Skeletal muscle satellite cell (primary cell): Measurements from ENCODE around the gene BIK.
A peak's percentile ranks its signal among the peaks of the same experiment; 100 is the strongest.

Experiments used
- H3K27me3 ChIP-seq: 2 replicates; pipeline ENCODE4 v1.7.0; 2013; ENCODE audit warnings: low read length; ENCODE audit not compliant: control insufficient read depth, insufficient read depth
- H3K36me3 ChIP-seq: 2 replicates; pipeline ENCODE4 v1.7.0; 2013; ENCODE audit warnings: mild to moderate bottlenecking, control low read depth, low read length; ENCODE audit not compliant: insufficient read depth
- H3K4me1 ChIP-seq: 2 replicates; pipeline ENCODE4 v1.7.0; 2013; ENCODE audit warnings: low read length; ENCODE audit not compliant: control insufficient read depth, insufficient read depth
- H3K4me2 ChIP-seq: 2 replicates; pipeline ENCODE4 v1.7.0; 2013; ENCODE audit warnings: mild to moderate bottlenecking, low read length
- H3K4me3 ChIP-seq: 2 replicates; pipeline ENCODE4 v1.7.0; 2013; ENCODE audit warnings: low read length
- H3K9ac ChIP-seq: 2 replicates; pipeline ENCODE4 v1.7.0; 2013; ENCODE audit warnings: mild to moderate bottlenecking, low read depth, low read length, moderate library complexity
- H3K9me3 ChIP-seq: replicated peaks from 2 replicates; pipeline ENCODE4 v1.7.0; 2013; ENCODE audit warnings: mild to moderate bottlenecking, control low read depth, low read length

BIK gene

DNA sequence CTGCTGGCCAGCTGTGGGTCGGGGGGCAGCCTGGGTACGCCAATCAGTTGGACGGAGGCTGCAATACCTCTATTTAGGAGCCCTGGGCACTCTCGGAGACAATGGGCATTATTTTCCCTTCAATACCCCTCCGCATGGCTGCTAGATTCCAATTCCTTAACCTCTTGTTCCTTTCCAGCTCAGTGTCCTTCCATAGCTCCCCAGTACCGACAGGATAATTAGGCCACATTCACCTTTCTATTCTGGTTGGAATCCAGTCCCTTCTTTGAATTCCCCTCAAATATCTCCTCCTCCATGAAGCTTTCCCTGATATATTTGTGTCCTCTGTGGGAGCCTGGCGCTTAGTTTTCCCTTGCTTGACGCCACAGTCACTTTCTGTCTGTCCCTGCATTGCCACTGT is 4.2 kb upstream of the BIK start:
- Histone ChIP-seq H3K27me3 (peaks cover 32% of the 10 kb centered on the region), H3K4me2 (no peak overlapping the region), H3K4me1 (peaks cover 11% of the 10 kb centered on the region), H3K9ac (no peak overlapping the region), H3K9me3 (no peaks in the 10 kb centered on the region), H3K36me3 (no peaks in the 10 kb centered on the region), H3K4me3 (no peak overlapping the region)

DNA sequence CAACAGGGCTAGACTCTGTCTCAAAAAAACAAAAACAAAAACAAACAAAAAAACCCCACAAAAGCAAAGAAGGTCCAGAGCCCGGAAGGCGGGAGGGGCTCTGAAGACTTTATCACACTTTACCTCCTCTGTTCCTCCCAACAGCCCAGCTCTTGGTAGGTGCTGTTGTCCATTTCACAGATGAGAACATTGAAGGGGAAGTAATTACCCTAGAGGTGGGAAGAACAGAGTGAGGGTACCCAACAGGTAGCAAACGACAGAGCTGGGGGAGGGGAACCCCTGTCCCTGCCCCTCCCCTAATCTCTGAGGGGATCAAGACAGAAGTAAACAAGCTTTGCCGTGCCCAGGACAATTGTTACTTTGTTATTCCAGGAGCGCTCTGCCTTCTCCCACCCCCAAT is 1.0 kb upstream of the BIK start:
- Histone ChIP-seq H3K4me3 (no peak overlapping the region), H3K9me3 (no peaks in the 10 kb centered on the region), H3K4me1 (peaks cover 13% of the 10 kb centered on the region), H3K4me2 (no peak overlapping the region), H3K36me3 (no peaks in the 10 kb centered on the region), H3K27me3 (peaks cover 55% of the 10 kb centered on the region), H3K9ac (no peak overlapping the region)

DNA sequence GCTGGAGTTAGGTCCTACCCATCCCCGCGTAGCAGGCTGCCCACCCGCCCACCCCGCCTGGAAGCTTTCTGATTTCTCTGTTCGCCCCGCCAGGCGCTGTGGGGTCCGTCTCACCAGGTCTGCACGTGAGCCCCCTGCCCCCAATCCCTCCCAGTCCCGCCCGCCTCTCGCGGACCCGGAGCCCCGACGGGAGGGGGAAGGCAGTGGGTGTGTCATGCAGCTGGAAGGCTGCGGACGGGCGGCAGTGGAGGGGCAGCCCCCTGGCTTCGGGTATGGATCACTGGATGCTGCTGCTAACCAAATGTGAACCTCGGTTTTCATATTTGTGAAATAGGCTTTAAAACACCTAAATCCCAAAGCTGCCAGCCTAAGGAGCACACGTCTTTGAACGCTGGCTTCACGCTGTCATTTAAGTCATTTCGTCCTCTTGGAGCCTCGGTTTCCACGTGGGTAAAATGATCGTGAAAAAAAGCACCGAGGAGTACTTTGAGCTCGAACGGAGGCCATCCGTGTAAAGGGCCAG is 568 bp upstream of the BIK start:
- Histone ChIP-seq H3K9ac (no peak overlapping the region), H3K9me3 (no peaks in the 10 kb centered on the region), H3K4me1 (peaks cover 13% of the 10 kb centered on the region), H3K4me3 (peak overlapping the region; percentile 62), H3K4me2 (peak overlapping the region; percentile 92), H3K36me3 (no peaks in the 10 kb centered on the region), H3K27me3 (peaks cover 60% of the 10 kb centered on the region)

DNA sequence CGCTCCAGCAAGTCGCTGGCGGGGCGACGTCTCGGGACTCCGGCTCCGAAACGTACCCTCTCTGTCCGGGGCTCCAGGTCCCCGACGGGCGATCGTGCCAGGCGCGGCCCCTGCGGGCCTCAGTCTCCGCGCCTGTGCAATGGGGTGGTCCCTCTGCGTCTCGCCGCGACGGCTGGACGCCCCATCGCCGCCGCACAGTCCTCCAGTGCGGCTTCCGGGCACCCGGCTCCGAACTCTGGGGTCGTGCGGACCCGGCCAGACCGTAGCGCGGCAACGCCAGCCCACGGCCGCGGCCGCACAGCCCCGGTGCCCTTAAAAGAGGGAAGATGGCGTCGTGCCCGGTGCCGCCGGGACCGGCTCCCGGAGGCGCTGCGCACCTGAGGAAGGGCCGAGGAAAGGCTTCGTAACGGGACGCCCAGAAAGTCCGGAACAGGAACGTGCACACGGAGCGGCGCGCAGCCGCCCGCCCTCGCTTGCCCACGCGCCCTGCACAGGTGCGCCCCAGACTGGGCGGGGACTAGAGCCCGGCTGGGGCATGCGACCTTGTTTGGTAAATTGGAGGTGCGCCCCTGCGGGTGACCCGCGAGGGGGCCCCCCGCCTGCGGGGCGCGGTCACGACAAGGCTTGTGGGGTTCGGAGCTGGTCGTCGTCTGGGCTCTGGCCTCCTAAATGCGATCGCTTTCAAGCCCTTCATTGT is 525 bp downstream of the BIK start:
- peaks cover 59% of the 10 kb centered on the region for H3K27me3 ChIP-seq
- peak overlapping the region; percentile 62 for H3K4me3 ChIP-seq
- H3K4me2 ChIP-seq = peak overlapping the region; percentile 92
- peaks cover 13% of the 10 kb centered on the region for H3K4me1 ChIP-seq
- H3K9me3 ChIP-seq = no peaks in the 10 kb centered on the region
- no peak overlapping the region for H3K9ac ChIP-seq
- no peaks in the 10 kb centered on the region for H3K36me3 ChIP-seq

DNA sequence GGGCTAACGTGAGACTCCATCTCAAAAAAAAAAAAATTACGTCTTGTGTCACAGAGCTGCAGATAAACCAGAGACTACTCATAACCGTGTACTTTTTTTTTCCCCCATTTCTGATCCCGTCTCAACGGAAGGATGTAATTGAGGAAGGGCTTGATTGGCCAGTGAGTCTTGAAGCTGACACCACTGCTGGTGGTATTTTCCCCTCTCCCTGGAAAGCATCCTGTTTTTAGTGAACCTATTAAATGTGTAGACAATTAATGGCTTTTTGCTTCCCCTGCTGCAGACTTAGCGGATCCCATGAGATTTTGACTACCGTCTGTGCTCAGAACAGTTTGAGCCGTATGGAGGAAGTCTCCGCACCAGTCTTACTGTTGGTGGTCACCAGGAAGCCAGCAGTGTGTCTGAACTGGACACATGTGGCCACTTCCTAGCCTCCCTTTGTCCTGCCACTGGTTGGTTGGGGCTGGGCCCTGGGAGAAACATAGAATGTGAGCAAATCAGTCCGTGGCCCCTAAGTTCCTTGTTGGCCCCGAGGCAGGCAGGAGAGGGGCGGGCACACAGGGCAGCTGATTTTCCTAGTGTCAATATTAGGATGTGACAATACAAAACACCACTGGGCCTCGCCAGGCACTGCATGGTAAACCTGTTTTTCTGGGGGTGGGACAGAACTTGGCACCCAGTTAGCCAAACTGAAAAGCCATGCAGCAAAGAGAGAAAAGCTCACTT is 3.1 kb downstream of the BIK start:
- Histone ChIP-seq H3K36me3 (no peaks in the 10 kb centered on the region), H3K4me2 (no peak overlapping the region), H3K4me1 (peaks cover 13% of the 10 kb centered on the region), H3K9me3 (no peaks in the 10 kb centered on the region), H3K27me3 (peaks cover 54% of the 10 kb centered on the region), H3K9ac (no peak overlapping the region), H3K4me3 (no peak overlapping the region)

DNA sequence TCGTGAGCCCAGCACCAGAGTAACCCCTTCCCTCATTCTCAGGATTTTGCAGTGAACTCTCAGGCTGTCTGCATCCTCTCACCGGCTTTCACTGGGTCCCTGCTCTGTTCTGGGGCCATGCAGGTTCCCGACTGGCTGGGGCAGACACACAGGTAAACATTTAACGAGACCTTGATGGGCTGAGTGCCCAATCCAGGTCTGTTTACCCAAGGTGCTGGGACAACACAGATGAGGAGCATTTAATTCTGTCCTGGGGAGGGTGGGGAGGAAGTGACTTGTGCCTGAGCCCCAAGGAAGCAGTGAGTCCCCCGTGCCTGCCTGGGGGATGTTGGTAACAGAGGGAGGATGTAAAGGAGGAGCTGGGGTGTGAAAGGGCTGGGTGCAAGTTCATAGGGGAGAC is 4.4 kb downstream of the BIK start:
- peaks cover 13% of the 10 kb centered on the region for H3K4me1 ChIP-seq
- no peaks in the 10 kb centered on the region for H3K9me3 ChIP-seq
- no peak overlapping the region for H3K9ac ChIP-seq
- peaks cover 43% of the 10 kb centered on the region for H3K27me3 ChIP-seq
- no peak overlapping the region for H3K4me2 ChIP-seq
- H3K4me3 ChIP-seq = no peak overlapping the region
- no peaks in the 10 kb centered on the region for H3K36me3 ChIP-seq

DNA sequence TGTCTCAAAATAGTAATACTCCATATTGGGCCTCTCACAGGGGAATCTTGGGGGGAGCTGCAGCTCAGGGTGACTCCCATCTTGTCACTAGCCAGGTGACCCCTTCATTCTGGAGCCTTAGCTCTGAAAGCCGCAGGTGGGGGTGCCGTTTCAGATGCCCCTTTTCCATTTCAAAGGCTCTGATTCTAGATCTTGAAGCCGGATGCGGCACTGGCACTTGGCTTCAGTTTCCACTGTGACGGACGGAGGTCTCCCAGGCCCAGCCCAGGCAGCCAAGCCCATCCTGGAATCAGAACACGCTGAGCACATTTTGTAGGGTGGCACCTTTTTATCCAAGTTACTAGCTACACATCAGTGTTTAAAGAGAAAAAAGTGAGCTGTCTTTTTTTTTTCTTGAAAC is 6.4 kb downstream of the BIK start:
- Histone ChIP-seq H3K4me2 (no peak overlapping the region), H3K27me3 (peaks cover 23% of the 10 kb centered on the region), H3K9me3 (no peaks in the 10 kb centered on the region), H3K36me3 (no peaks in the 10 kb centered on the region), H3K4me1 (no peaks in the 10 kb centered on the region), H3K4me3 (no peak overlapping the region), H3K9ac (no peak overlapping the region)

DNA sequence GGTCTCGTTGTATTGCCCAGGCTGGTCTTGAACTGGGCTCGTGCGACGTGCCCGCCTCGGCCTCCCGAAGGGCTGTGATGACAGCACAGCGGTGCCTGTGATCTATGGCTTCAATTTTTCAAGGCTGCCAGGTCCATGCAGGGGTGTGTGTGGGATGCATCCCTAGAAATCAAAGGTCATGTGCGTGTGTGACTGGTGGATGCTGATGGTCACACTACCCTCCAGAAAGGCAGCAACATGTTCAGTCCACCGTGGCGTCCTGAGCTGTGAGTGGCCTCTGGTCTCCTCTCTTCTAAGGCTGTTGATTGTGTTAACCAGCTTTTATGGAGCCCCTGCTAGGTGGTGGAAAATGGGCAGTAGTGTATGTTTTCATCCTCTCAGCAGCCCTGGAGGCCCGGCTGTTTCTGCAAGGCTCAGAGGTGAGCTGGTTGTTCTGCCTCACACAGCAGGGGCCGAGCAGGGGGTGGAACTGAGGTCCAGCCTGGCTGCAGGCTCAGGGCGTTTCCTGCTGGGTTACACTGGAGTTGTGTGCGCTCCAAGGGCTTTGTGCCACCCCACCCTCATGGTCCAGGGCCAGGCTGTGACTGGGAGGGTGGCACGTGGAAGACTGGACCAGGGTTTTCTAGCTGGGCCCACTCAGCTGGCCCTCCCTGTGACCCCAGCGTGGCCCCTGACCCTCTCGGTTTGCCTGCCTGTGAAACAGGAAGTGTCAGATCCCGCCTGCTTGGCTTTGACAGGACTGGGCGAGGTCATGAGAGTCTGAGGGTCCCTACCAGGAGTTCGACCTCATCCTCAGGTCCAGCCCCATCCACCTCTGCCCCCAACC is 7.7 kb downstream of the BIK start:
- no peaks in the 10 kb centered on the region for H3K36me3 ChIP-seq
- peaks cover 16% of the 10 kb centered on the region for H3K27me3 ChIP-seq
- no peak overlapping the region for H3K4me2 ChIP-seq
- no peak overlapping the region for H3K4me3 ChIP-seq
- no peaks in the 10 kb centered on the region for H3K9me3 ChIP-seq
- no peaks in the 10 kb centered on the region for H3K4me1 ChIP-seq
- H3K9ac ChIP-seq = no peak overlapping the region

DNA sequence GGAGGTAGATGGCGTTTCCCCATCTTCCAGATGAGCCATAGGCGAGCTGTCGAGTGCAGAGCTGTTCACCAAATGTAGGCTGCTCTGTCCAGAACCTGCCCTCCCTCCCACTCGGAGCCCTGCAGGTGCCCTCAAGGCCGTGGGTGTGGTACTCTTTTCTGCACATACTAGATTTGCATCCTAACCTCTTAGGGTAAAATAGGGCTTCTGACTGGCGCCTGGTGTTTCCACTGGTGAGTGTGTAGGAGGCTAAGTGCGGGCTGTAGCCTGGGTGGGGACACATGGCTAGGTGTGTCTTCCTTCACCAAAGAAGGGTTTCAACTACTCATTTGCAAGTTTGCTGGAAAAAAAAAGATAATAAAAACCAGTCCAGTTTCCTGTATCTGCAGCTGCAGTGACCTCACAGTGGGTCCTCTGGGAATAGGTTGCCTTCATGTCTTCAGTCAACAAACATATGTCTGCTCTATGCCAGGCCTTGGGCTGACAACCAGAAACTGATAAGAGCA is 8.5 kb downstream of the BIK start:
- no peak overlapping the region for H3K9ac ChIP-seq
- H3K9me3 ChIP-seq = no peaks in the 10 kb centered on the region
- H3K4me2 ChIP-seq = no peak overlapping the region
- no peak overlapping the region for H3K4me3 ChIP-seq
- H3K27me3 ChIP-seq = peaks cover 9% of the 10 kb centered on the region
- H3K4me1 ChIP-seq = no peaks in the 10 kb centered on the region
- no peaks in the 10 kb centered on the region for H3K36me3 ChIP-seq

DNA sequence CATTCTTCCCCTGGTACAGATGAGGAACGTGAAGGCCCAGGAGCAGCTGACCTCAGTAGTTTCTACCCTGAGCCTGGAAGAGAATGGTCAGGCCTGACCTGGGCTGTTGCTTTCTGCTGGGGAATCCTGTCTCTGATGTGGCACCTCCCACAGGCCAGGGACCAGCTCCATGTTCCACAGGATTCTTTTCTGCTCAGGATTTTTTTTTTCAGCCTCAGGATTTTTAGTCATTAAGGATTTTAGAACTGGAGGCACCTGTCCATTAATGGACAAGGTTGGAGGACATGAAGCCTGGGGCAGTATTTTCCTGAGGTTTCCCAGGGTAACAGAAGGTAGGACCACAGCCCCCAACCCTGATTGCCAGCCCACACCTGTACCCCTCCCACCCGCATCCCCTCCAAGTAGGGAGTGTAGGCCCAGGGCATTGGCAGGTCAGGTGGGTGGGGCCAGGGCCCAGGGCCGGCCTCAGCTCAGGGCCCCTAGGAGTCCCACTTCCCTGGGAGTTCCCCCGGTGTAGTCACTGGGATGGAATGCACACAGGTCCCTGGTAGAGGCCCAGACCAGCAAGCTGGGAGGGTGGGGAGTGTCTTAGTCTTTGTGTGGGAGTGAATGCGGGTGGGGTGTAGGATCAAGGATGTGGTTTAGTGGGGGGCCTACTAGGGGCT is 16.1 kb downstream of the BIK start:
- Histone ChIP-seq H3K4me3 (no peak overlapping the region), H3K9me3 (no peaks in the 10 kb centered on the region), H3K4me1 (peaks cover 13% of the 10 kb centered on the region), H3K9ac (no peak overlapping the region), H3K4me2 (no peak overlapping the region), H3K27me3 (no peaks in the 10 kb centered on the region), H3K36me3 (no peaks in the 10 kb centered on the region)
